K562 treated with DMSO at 1 percent for 24 hours (cell line): ENCODE measurements around the gene CGAS. TPM values are rescaled to one million over a fixed set of nuclear protein-coding genes. Genes with fewer than 3 reads are reported as not detected.

Experiments used
- total RNA-seq: library from RNA; unstranded; fragments of 300-600 nt; gene quantifications from 2 replicates; pipeline ENCODE4 v1.2.3, GENCODE V29; 2022; ENCODE audit warnings: low read depth; ENCODE audit not compliant: insufficient read depth

The CGAS gene
- not detected in 2 replicates for total RNA-seq

GRCh38 chr6:73452107-73452461, at the start of gene CGAS:
Gene CGAS (minus strand): TSS chr6:73452297. CDS start chr6:73452181, 116 bp downstream.

DNA sequence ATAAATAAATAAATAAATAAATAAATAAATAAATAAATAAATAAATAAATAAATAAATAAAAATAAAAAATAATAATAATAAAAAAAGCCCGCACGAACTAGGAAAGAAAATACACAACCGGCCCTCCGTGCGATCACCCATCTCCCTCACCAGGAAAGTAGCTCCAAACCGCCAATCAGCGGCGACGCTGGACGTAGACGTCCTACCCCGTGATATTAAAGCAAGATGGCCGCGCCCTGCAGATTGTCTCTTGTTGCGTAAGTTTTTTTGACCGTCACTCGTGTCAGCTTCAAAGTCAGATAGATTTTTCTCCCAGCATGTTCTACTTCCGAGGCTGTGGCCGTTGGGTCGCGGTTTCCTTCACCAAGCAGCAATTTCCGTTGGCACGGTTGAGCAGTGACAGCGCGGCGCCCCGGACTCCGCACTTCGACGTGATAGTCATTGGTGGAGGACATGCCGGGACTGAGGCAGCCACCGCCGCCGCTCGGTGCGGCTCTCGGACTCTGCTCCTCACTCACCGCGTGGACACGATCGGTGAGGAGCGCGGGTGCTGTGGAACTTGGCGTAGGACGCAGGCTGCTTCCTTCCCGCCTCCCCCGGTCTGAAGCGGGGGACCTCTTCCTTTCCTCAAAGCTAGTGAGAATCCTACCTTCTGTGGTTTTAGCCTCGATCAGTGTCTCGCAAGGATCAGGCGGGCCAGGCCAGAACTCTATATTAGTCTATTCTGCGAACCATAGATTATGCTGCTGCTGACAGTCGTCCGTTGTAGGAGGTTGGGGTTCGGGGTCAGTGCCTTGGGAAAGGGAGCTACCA, 9.6 kb upstream of the CGAS start, which contains the start of gene MTO1:
TSS of gene MTO1 (plus strand) at position 201 of the 814 bp plus-strand sequence. CDS start at position 319, 118 bp downstream.

GRCh38 chr6:73394577-73395354, 57.3 kb downstream of the CGAS start, which contains the start of gene DDX43:
Gene DDX43 (plus strand): TSS chr6:73394828. CDS start chr6:73394906, 78 bp downstream.

Other genes with a start within 250 kb of the CGAS start
- 2.1 TPM in 1 of 2 replicates, not detected in the other for gene KHDC1L, start 226.8 kb downstream of the CGAS start, total RNA-seq
- 14.9 and 15.2 TPM in 2 replicates for gene KHDC1, start 189.1 kb downstream of the CGAS start, total RNA-seq
- not detected in 2 replicates for gene DPPA5, start 98.0 kb downstream of the CGAS start, total RNA-seq
- not detected in 2 replicates for gene KHDC3L, start 89.6 kb downstream of the CGAS start, total RNA-seq
- gene OOEP, start 82.4 kb downstream of the CGAS start, total RNA-seq = not detected in 2 replicates
- 0.16 and 0.24 TPM in 2 replicates for gene DDX43, start 57.5 kb downstream of the CGAS start, total RNA-seq
- gene MTO1, start 9.4 kb upstream of the CGAS start, total RNA-seq = 20.3 and 28.7 TPM in 2 replicates
- 15,591 and 16,390 TPM in 2 replicates for gene EEF1A1, start 68.7 kb upstream of the CGAS start, total RNA-seq
- gene SLC17A5, start 201.7 kb upstream of the CGAS start, total RNA-seq = 4.4 and 5.9 TPM in 2 replicates
- 0.09 TPM in 1 of 2 replicates, not detected in the other for gene CD109, start 243.9 kb upstream of the CGAS start, total RNA-seq